Stimulated activated memory B cell treated with anti-CD40 and anti-IgM and Interleukin-4, amounts not matched to agents 10 μg/mL and 1 μg/mL and 100 μg/mL, for 72 hours (primary cell): ENCODE results near the gene CSF1R.
"Not testable (repeated sequence)": the region's sequence is repeated elsewhere in the genome, so short reads cannot be mapped to it uniquely, and the experiment has no call there.

Experiments
- ATAC-seq: fragments of 150-1000 bp; cut with Tn5 transposase; 2 replicates; pipeline ENCODE4 v1.10.0; 2021
- H3K27ac Mint-ChIP-seq: one replicate; pipeline ENCODE4 v1.8.0; 2022; ENCODE audit warnings: mild to moderate bottlenecking, mixed read lengths
- H3K27me3 Mint-ChIP-seq: one replicate; pipeline ENCODE4 v1.8.0; 2022; ENCODE audit warnings: mixed read lengths
- H3K36me3 Mint-ChIP-seq: one replicate; pipeline ENCODE4 v1.8.0; 2022; ENCODE audit warnings: mixed read lengths
- H3K4me1 Mint-ChIP-seq: one replicate; pipeline ENCODE4 v1.8.0; 2022; ENCODE audit warnings: mixed read lengths
- H3K4me3 Mint-ChIP-seq: one replicate; pipeline ENCODE4 v1.8.0; 2022; ENCODE audit warnings: mild to moderate bottlenecking, moderate library complexity, mixed read lengths
- H3K9me3 Mint-ChIP-seq: one replicate; pipeline ENCODE4 v1.8.0; 2022; ENCODE audit warnings: mixed read lengths

Gene CSF1R

GRCh38 chr5:150046031-150046430, 40.3 kb downstream of the CSF1R start:
- no peaks in the 10 kb centered on the region for H3K9me3 Mint-ChIP-seq
- H3K27ac Mint-ChIP-seq: no peak overlapping the region
- H3K36me3 Mint-ChIP-seq: peaks cover 86% of the 10 kb centered on the region
- H3K4me3 Mint-ChIP-seq: no peak overlapping the region
- no peaks in the 10 kb centered on the region for H3K4me1 Mint-ChIP-seq
- ATAC-seq: no peak
- H3K27me3 Mint-ChIP-seq: no peaks in the 10 kb centered on the region

GRCh38 chr5:150045549-150045948, 40.8 kb downstream of the CSF1R start:
- Mint-ChIP-seq H3K27me3 (no peaks in the 10 kb centered on the region), H3K27ac (no peak overlapping the region), H3K4me1 (no peaks in the 10 kb centered on the region), H3K9me3 (no peaks in the 10 kb centered on the region), H3K36me3 (peaks cover 86% of the 10 kb centered on the region), H3K4me3 (no peak overlapping the region)
- ATAC-seq: no peak

DNA sequence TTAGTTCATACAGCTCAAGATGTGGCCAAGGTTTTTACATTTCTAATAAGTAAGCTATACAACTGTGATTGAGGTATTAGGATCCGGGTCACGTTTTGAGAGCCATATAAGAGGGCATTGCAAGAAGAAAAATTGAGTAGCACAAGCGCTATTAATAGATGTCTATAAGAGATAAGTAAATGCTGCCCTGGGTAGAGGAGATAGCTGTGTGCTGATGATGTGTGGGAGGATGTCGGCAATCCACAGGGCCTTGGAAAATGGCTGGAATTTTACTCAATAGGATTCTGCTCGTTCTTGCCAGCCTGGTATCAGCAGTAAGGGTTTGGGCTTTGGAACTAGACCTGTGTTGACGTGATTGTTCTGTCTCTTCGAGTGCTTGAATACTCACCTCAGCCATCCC, 41.6 kb downstream of the CSF1R start:
- ATAC-seq: no peak
- H3K27ac Mint-ChIP-seq: no peak overlapping the region
- H3K4me3 Mint-ChIP-seq: no peak overlapping the region
- H3K36me3 Mint-ChIP-seq: peaks cover 82% of the 10 kb centered on the region
- no peaks in the 10 kb centered on the region for H3K9me3 Mint-ChIP-seq
- no peaks in the 10 kb centered on the region for H3K4me1 Mint-ChIP-seq
- no peaks in the 10 kb centered on the region for H3K27me3 Mint-ChIP-seq

DNA sequence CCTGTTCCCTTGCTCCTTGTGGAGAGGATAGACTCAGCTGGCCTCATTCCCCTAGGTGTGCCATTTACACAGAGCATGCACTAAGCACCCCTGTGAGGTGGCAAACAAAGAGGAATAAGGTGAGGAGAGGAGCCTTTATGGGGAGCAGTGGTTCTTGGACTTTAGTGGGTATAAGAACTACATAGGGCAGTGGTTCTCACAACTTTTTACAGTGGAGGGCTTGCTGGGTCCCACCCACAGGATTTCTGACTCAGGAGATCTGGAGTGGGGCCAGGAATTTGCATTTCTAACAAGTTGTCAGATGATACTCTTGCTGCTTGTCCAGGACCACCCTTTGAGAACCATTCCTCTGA, 42.0 kb downstream of the CSF1R start:
- ATAC-seq: no peak
- Mint-ChIP-seq H3K9me3 (no peaks in the 10 kb centered on the region), H3K27me3 (no peaks in the 10 kb centered on the region), H3K27ac (no peak overlapping the region), H3K4me1 (no peaks in the 10 kb centered on the region), H3K4me3 (no peak overlapping the region), H3K36me3 (peaks cover 82% of the 10 kb centered on the region)

GRCh38 chr5:150043657-150044328, 42.6 kb downstream of the CSF1R start:
- no peak for ATAC-seq
- Mint-ChIP-seq H3K4me1 (no peaks in the 10 kb centered on the region), H3K4me3 (no peak overlapping the region), H3K36me3 (peaks cover 82% of the 10 kb centered on the region), H3K9me3 (no peaks in the 10 kb centered on the region), H3K27ac (peak overlapping the region; percentile 2), H3K27me3 (no peaks in the 10 kb centered on the region)

DNA sequence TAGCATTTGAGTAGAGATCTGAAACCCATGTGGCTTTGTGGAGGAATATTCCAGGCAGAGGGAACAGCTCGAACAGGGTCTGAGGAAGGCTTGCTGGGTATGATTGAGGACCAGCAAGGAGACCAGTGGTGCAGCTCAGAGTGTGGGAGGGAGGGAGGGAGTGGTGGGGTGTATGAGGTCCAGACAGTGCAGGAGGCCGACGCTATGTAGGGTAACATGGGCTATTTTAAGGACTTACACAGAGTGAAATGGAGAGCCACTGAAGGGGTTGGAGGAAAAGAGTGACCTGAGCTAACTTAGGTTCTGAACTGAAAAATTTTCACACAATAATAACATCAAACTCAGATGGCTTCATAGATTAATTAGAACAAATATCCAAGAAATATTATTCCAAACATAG, 43.9 kb downstream of the CSF1R start:
- ATAC-seq: no peak
- Mint-ChIP-seq H3K9me3 (no peaks in the 10 kb centered on the region), H3K27me3 (no peaks in the 10 kb centered on the region), H3K4me3 (no peak overlapping the region), H3K27ac (no peak overlapping the region), H3K4me1 (no peaks in the 10 kb centered on the region), H3K36me3 (peaks cover 81% of the 10 kb centered on the region)

- Mint-ChIP-seq H3K27me3 (no peaks in the 10 kb centered on the region), H3K27ac (no peak overlapping the region), H3K4me1 (peaks cover 20% of the 10 kb centered on the region), H3K4me3 (no peak overlapping the region), H3K36me3 (peaks cover 88% of the 10 kb centered on the region), H3K9me3 (no peaks in the 10 kb centered on the region)
- ATAC-seq: no peak
Observed at GRCh38 chr5:150038547-150038946, 47.8 kb downstream of the CSF1R start.

DNA sequence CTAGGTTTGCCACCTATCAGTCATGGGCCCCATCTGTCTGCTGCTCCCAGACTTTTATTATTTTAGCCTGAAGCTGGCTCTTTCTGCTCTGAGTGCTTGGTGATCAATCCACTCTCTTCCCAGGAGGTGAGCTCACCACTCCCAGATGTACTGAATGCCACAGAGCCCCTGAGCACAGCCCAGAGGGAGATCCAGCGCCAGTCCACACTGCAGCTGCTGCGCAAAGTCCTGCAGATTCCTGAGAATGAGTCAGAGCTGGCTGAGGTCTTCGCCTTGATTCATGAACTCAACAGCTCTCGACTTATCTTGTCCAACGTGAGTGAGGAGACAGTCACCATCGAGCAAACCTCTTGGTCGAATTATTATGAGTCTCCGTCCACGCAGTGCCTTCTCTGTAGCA, 49.8 kb downstream of the CSF1R start:
- peaks cover 89% of the 10 kb centered on the region for H3K36me3 Mint-ChIP-seq
- H3K27me3 Mint-ChIP-seq: no peaks in the 10 kb centered on the region
- H3K27ac Mint-ChIP-seq: no peak overlapping the region
- peaks cover 26% of the 10 kb centered on the region for H3K4me1 Mint-ChIP-seq
- no peak overlapping the region for H3K4me3 Mint-ChIP-seq
- no peak for ATAC-seq
- no peaks in the 10 kb centered on the region for H3K9me3 Mint-ChIP-seq

DNA sequence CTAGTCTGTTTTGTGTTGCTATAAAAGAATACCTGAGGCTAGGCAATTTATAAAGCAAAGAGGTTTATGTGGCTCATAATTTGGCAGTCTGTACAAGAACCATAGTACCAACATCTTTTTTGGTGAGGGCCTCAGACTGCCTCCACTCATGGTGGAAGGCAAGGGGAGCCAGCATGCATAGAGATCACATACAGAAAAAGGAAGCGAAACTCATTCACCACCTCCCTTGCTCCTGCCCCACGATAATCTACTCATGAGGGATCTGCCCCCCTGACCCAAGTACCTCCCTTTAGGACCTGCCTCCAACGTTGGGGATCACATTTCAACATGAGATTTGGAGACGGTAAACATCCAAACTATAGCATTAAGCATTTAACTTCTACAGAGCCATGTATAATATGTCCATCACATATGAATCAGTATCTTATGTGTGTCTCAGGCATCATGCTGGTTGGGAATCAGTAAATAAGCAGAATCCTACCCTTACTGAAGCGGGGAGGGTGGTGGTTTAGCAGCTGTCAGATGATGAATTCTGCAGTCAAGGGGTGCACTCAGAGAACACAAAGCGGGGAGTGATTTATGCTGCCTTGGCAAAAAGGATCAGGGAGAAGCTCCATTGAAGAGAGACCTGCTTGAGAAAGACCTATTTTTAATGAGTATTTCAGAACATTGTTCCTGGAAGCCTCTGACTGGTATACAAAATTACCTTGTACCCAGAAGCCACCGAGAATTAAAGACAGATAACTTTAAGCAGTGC, 51.0 kb downstream of the CSF1R start:
- no peaks in the 10 kb centered on the region for H3K27me3 Mint-ChIP-seq
- peak; percentile 83 for ATAC-seq
- H3K9me3 Mint-ChIP-seq: no peaks in the 10 kb centered on the region
- peaks cover 88% of the 10 kb centered on the region for H3K36me3 Mint-ChIP-seq
- no peak overlapping the region for H3K4me3 Mint-ChIP-seq
- peaks cover 26% of the 10 kb centered on the region for H3K4me1 Mint-ChIP-seq
- H3K27ac Mint-ChIP-seq: peak overlapping the region; percentile 13

GRCh38 chr5:150034662-150035061, 51.7 kb downstream of the CSF1R start:
- H3K4me1 Mint-ChIP-seq: peaks cover 26% of the 10 kb centered on the region
- peak overlapping the region; percentile 13 for H3K27ac Mint-ChIP-seq

DNA sequence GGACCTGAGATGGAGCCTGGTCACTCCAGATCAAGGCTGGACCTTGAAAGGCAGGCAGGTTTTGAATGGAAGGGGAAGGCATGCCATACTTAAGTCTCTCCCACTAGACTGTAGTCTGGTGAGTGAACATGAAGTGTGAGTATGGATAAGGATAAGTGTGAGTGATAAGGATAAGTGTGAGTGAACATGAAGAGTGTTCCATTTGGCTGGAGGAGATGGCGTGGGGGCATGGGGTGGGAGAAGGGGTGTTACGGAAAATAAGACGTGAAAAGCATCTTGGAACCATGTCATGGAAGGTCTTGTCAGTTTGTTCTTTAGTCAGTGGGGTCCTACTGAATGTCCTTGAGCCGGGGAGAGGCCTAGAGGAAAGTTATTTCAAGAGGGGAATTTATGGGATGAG, 53.0 kb downstream of the CSF1R start:
- H3K4me3 Mint-ChIP-seq: no peak overlapping the region
- H3K27me3 Mint-ChIP-seq: no peaks in the 10 kb centered on the region
- no peak overlapping the region for H3K27ac Mint-ChIP-seq
- peaks cover 85% of the 10 kb centered on the region for H3K36me3 Mint-ChIP-seq
- peaks cover 26% of the 10 kb centered on the region for H3K4me1 Mint-ChIP-seq
- H3K9me3 Mint-ChIP-seq: no peaks in the 10 kb centered on the region
- ATAC-seq: no peak

More at GRCh38 chr5:150034662-150035061, 51.7 kb downstream of the CSF1R start:
- Mint-ChIP-seq H3K4me3 (no peak overlapping the region), H3K9me3 (no peaks in the 10 kb centered on the region), H3K36me3 (peaks cover 86% of the 10 kb centered on the region), H3K27me3 (no peaks in the 10 kb centered on the region)
- no peak for ATAC-seq

DNA sequence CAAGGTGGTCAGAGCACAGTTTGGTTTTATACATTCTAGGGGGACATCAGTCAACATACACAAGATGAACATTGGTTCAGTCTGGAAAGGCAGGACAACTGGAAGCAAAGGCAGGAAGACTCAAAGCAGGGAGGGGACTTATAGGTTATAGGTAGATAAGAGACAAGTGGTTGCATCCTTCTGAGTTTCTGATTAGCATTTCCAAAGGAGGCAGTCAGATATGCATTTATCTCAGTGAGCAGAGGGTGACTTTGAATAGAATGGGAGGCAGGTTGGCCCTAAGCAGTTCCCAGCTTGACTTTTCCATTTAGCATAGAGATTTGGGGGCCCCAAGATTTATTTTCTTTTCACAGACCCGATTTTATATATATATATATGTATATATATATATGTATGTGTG, 58.3 kb downstream of the CSF1R start:
- not testable (repeated sequence) for H3K9me3 Mint-ChIP-seq, H3K27ac Mint-ChIP-seq, H3K4me3 Mint-ChIP-seq, H3K27me3 Mint-ChIP-seq, ATAC-seq, H3K4me1 Mint-ChIP-seq
- peaks cover 72% of the 10 kb centered on the region for H3K36me3 Mint-ChIP-seq

- no peaks in the 10 kb centered on the region for H3K9me3 Mint-ChIP-seq
- no peak overlapping the region for H3K27ac Mint-ChIP-seq
Observed at GRCh38 chr5:150026682-150027172, 59.6 kb downstream of the CSF1R start.

GRCh38 chr5:150024346-150024984, 61.9 kb downstream of the CSF1R start:
- no peaks in the 10 kb centered on the region for H3K9me3 Mint-ChIP-seq
- no peaks in the 10 kb centered on the region for H3K27me3 Mint-ChIP-seq
- peaks cover 6% of the 10 kb centered on the region for H3K4me1 Mint-ChIP-seq
- H3K27ac Mint-ChIP-seq: no peak overlapping the region
- no peak for ATAC-seq
- peaks cover 76% of the 10 kb centered on the region for H3K36me3 Mint-ChIP-seq
- H3K4me3 Mint-ChIP-seq: no peak overlapping the region

More at GRCh38 chr5:150026682-150027172, 59.6 kb downstream of the CSF1R start:
- no peaks in the 10 kb centered on the region for H3K27me3 Mint-ChIP-seq
- H3K36me3 Mint-ChIP-seq: peaks cover 72% of the 10 kb centered on the region
- H3K4me1 Mint-ChIP-seq: no peaks in the 10 kb centered on the region
- ATAC-seq: no peak
- no peak overlapping the region for H3K4me3 Mint-ChIP-seq

DNA sequence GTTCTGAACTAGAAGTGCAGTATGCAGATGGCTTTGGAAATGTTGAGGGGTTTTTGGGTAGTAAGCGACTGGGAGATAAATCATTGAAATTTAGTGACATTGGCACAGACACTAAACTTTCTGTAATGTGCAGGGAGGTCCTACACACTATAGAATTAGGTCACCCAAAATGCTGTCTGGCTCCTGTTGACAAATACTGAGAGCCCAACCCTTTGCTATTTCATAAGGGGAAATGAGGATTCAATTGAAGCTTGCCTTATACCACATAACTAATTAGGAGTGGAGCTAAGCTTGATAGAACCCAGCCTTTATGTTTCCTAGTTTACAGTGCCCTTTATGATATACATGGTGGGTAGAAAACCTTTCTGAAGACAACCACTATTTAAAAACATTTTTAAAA, 63.2 kb downstream of the CSF1R start:
- ATAC-seq: no peak
- Mint-ChIP-seq H3K36me3 (peaks cover 78% of the 10 kb centered on the region), H3K27me3 (no peaks in the 10 kb centered on the region), H3K9me3 (no peaks in the 10 kb centered on the region), H3K27ac (no peak overlapping the region), H3K4me3 (no peak overlapping the region), H3K4me1 (peaks cover 6% of the 10 kb centered on the region)

DNA sequence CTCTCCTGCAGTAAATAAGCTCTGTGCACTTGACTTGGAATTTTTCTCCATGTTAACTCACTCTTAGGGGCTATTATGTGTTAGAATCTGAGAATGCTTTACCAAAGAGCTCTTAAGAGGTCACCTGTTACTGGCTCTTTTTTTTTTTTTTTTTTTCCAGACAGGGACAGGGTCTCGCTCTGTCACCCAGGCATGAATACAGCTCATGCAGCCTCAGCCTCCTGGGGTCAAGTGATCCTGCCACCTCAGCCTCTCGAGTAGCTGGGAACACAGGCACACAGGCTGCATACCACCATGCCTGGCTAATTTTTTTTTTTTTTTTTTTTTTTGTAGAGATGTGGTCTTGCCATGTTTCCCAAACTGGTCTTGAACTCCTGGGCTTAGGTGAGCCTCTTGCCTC, 63.7 kb downstream of the CSF1R start:
- Mint-ChIP-seq H3K9me3 (no peaks in the 10 kb centered on the region), H3K27me3 (no peaks in the 10 kb centered on the region), H3K4me1 (peaks cover 6% of the 10 kb centered on the region), H3K36me3 (peaks cover 78% of the 10 kb centered on the region), H3K27ac (no peak overlapping the region), H3K4me3 (no peak overlapping the region)
- ATAC-seq: no peak
